HEK293 (cell line): ENCODE results near the gene HGS.

Experiments used
- GLI2 ChIP-seq: fragments of 450-650 bp; formaldehyde crosslinking; IDR thresholded peaks from 2 replicates; pipeline ENCODE4; 2017; ENCODE audit warnings: missing biosample characterization, missing genetic modification characterization, low read depth, borderline replicate concordance
- INSM2 ChIP-seq: fragments of 450-650 bp; formaldehyde crosslinking; IDR thresholded peaks from 2 replicates; pipeline ENCODE4 v1.5.1; 2016; ENCODE audit warnings: missing biosample characterization, missing genetic modification characterization
- KLF9 ChIP-seq: fragments of 450-650 bp; formaldehyde crosslinking; IDR thresholded peaks from 2 replicates; pipeline ENCODE4 v1.5.1; 2016; ENCODE audit warnings: missing biosample characterization, missing genetic modification characterization, low read depth
- TRIM28 ChIP-seq: IDR thresholded peaks from 2 replicates; pipeline ENCODE4 v1.6.1; 2011; ENCODE audit warnings: low read length, control low read depth, borderline replicate concordance
- ZNF155 ChIP-seq: fragments of 450-650 bp; formaldehyde crosslinking; IDR thresholded peaks from 2 replicates; pipeline ENCODE4 v1.5.1; 2016; ENCODE audit warnings: missing biosample characterization, missing genetic modification characterization
- ZNF175 ChIP-seq: fragments of 450-650 bp; formaldehyde crosslinking; IDR thresholded peaks from 2 replicates; pipeline ENCODE4 v1.5.1; 2016; ENCODE audit warnings: missing biosample characterization, missing genetic modification characterization
- ZNF335 ChIP-seq: fragments of 450-650 bp; formaldehyde crosslinking; conservative IDR thresholded peaks from 2 replicates; pipeline ENCODE4 v1.5.1; 2016; ENCODE audit warnings: missing biosample characterization, missing genetic modification characterization
- ZNF433 ChIP-seq: fragments of 450-650 bp; formaldehyde crosslinking; IDR thresholded peaks from 2 replicates; pipeline ENCODE4 v1.5.1; 2016; ENCODE audit warnings: missing biosample characterization, missing genetic modification characterization, low read depth
- ZNF510 ChIP-seq: fragments of 450-650 bp; formaldehyde crosslinking; IDR thresholded peaks from 2 replicates; pipeline ENCODE4 v1.5.1; 2018; ENCODE audit warnings: mild to moderate bottlenecking, missing genetic modification characterization, missing biosample characterization; ENCODE audit not compliant: insufficient replicate concordance
- ZNF561 ChIP-seq: fragments of 450-650 bp; IDR thresholded peaks from 2 replicates; pipeline ENCODE4 v1.5.1; 2018; ENCODE audit warnings: missing biosample characterization, missing genetic modification characterization, borderline replicate concordance
- ZNF580 ChIP-seq: fragments of 450-650 bp; formaldehyde crosslinking; IDR thresholded peaks from 2 replicates; pipeline ENCODE4 v1.5.1; 2016; ENCODE audit warnings: missing biosample characterization, missing genetic modification characterization
- ZNF664 ChIP-seq: fragments of 450-650 bp; formaldehyde crosslinking; IDR thresholded peaks from 2 replicates; pipeline ENCODE4 v1.5.1; 2016; ENCODE audit warnings: missing biosample characterization, missing genetic modification characterization
- ZNF677 ChIP-seq: fragments of 450-650 bp; IDR thresholded peaks from 2 replicates; pipeline ENCODE4 v1.5.0; 2018; ENCODE audit warnings: missing biosample characterization, mild to moderate bottlenecking, missing genetic modification characterization, moderate library complexity

HGS gene

GRCh38 chr17:81741594-81742452 is 58.0 kb downstream of the HGS start (continued):
- TF ChIP-seq ZNF433 (no peak), ZNF580 (tag by site-specific recombination) (no peak), ZNF664 (tag by site-specific recombination) (no peak), KLF9 (tag by site-specific recombination) (peak; percentile 39; the same call in 1 of the 2 replicates), ZNF561 (tag by site-specific recombination) (no peak), ZNF510 (tag by site-specific recombination) (no peak), TRIM28 (no peak), INSM2 (no peak), ZNF335 (tag by site-specific recombination) (peak; percentile 87), GLI2 (tag by site-specific recombination) (no peak), ZNF175 (no peak), ZNF677 (tag by site-specific recombination) (no peak), ZNF155 (tag by site-specific recombination) (peak; percentile 66; the same call in 1 of the 2 replicates)
- TF ChIP-seq, all 188 proteins: peak for 20
